ENCODE measurements around the gene AFF3. TPM values are rescaled to one million over a fixed set of nuclear protein-coding genes. Genes with fewer than 3 reads are reported as not detected.

Gene AFF3
- total and polyA plus RNA-seq, 2 donors (not counting 3 experiments of a cell fraction or from before 2014, with no cell fraction given): 0.06 to 0.07 TPM

DNA sequence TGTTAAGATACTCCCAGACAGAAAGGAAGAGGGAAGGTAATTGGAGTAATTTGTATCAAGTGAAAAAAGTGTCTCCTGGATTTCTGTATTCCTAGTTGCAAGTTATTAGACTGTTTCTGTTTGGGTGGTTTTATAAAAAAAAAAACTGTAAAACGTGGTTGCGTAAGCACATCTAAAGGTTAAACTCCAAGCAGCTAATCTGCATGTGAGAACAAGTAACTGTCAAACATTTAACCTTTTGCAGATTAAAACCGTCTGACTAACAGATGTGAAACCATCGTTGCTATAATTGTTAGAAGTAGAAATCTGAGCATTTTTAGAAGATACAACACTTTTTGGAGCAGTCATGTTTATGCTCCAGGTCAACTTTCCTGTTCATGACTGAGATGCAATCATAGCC lies 72.3 kb downstream of the AFF3 start:
- no peak overlapping the region for H3K27ac ChIP-seq (ENCODE audit: insufficient read depth, low read depth, low read length)
- TF ChIP-seq FOS (IDR thresholded peaks at IDR 0.05; ENCODE audit: borderline replicate concordance, insufficient read depth, low read length) (no peak), POLR2AphosphoS5 (IDR thresholded peaks at IDR 0.05; ENCODE audit: insufficient read depth, low read depth, low read length) (no peak)
- TF ChIP-seq, protein P1, sequence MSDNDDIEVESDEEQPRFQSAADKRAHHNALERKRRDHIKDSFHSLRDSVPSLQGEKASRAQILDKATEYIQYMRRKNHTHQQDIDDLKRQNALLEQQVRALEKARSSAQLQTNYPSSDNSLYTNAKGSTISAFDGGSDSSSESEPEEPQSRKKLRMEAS (IDR thresholded peaks at IDR 0.05; ENCODE audit: insufficient read depth, insufficient read length): no peak
- POLR2A ChIA-PET: no interaction called here
- H3K4me1 ChIP-seq (ENCODE audit: control insufficient read depth, extremely low read depth, insufficient read depth, low read length): no peaks in the 10 kb centered on the region
- intact Hi-C loops (cut with micrococcal nuclease) (no loop called here), dilution Hi-C loops (cut with MboI; ENCODE audit: extremely low pct_ligation_motif_present, low sequenced_read_pairs) (no loop called here)
- H2AFZ ChIP-seq (ENCODE audit: low read depth, low read length): no peak overlapping the region
- no TSS peak for BruUV-seq (replicated peaks)
- H3K79me2 ChIP-seq (ENCODE audit: control insufficient read depth, insufficient read depth, low read length): no peaks in the 10 kb centered on the region
- no peak overlapping the region for H3K4me3 ChIP-seq (replicated peaks in 1 of 3; ENCODE audit: insufficient read depth in 1 of 3, low read depth in 1 of 3, low read length in 3 of 3)
- no peak for DNase-seq (ENCODE audit: low read depth, low spot score)
- peaks cover 6% of the 10 kb centered on the region in 2 experiments for H3K27me3 ChIP-seq (ENCODE audit: control insufficient read depth in 2 of 2, insufficient read depth in 2 of 2, low read length in 2 of 2)
- H3K4me2 ChIP-seq (ENCODE audit: insufficient read depth, low read length): no peak overlapping the region
- CTCF ChIA-PET: no interaction called here
- H3K36me3 ChIP-seq (ENCODE audit: control insufficient read depth in 2 of 2, extremely low read depth in 1 of 2, insufficient read depth in 2 of 2, low read length in 2 of 2): no peaks in the 10 kb centered on the region
- no peaks in the 10 kb centered on the region for H3K9me1 ChIP-seq (replicated peaks; ENCODE audit: control insufficient read depth, extremely low read depth, insufficient read depth, low read length)
- no peaks in the 10 kb centered on the region for H3K9me3 ChIP-seq (replicated peaks; ENCODE audit: control insufficient read depth, insufficient read depth, low read length)
- no peaks in the 10 kb centered on the region for H4K20me1 ChIP-seq (replicated peaks; ENCODE audit: control insufficient read depth, extremely low read depth, insufficient read depth, low read length)
- no peak for FAIRE-seq
- H3K9ac ChIP-seq (replicated peaks; ENCODE audit: extremely low read depth, insufficient read depth, low read length): no peak overlapping the region

GRCh38 chr2:100068395-100068794 lies 74.0 kb downstream of the AFF3 start:
- Histone ChIP-seq H3K4me3 (replicated peaks in 1 of 3; ENCODE audit: insufficient read depth in 1 of 3, low read depth in 1 of 3, low read length in 3 of 3) (no peak overlapping the region), H3K9ac (replicated peaks; ENCODE audit: extremely low read depth, insufficient read depth, low read length) (no peak overlapping the region), H3K4me2 (ENCODE audit: insufficient read depth, low read length) (no peak overlapping the region), H3K9me1 (replicated peaks; ENCODE audit: control insufficient read depth, extremely low read depth, insufficient read depth, low read length) (no peaks in the 10 kb centered on the region), H3K79me2 (ENCODE audit: control insufficient read depth, insufficient read depth, low read length) (no peaks in the 10 kb centered on the region), H4K20me1 (replicated peaks; ENCODE audit: control insufficient read depth, extremely low read depth, insufficient read depth, low read length) (no peaks in the 10 kb centered on the region), H2AFZ (ENCODE audit: low read depth, low read length) (no peak overlapping the region), H3K27me3 (ENCODE audit: control insufficient read depth in 2 of 2, insufficient read depth in 2 of 2, low read length in 2 of 2) (peaks cover 6% of the 10 kb centered on the region in 2 experiments), H3K27ac (ENCODE audit: insufficient read depth, low read depth, low read length) (no peak overlapping the region), H3K4me1 (ENCODE audit: control insufficient read depth, extremely low read depth, insufficient read depth, low read length) (no peaks in the 10 kb centered on the region), H3K36me3 (ENCODE audit: control insufficient read depth in 2 of 2, extremely low read depth in 1 of 2, insufficient read depth in 2 of 2, low read length in 2 of 2) (no peaks in the 10 kb centered on the region), H3K9me3 (replicated peaks; ENCODE audit: control insufficient read depth, insufficient read depth, low read length) (no peaks in the 10 kb centered on the region)
- ChIA-PET POLR2A (no interaction called here), CTCF (interaction anchor here (2.7 kb wide), 1 partner anchor 249 kb away, joined by 10 read pairs; no protein-coding TSS in a partner anchor)
- no TSS peak for BruUV-seq (replicated peaks)
- DNase-seq (ENCODE audit: low read depth, low spot score) (no peak), FAIRE-seq (no peak)
- TF ChIP-seq FOS (IDR thresholded peaks at IDR 0.05; ENCODE audit: borderline replicate concordance, insufficient read depth, low read length) (no peak), POLR2A (IDR thresholded peaks at IDR 0.05; ENCODE audit: low read depth, low read length) (no peak), EZH2 (IDR thresholded peaks at IDR 0.05; ENCODE audit: borderline replicate concordance, low read depth, low read length, severe bottlenecking) (no peak), POLR2AphosphoS5 (IDR thresholded peaks at IDR 0.05; ENCODE audit: insufficient read depth, low read depth, low read length) (no peak), MYC (IDR thresholded peaks at IDR 0.05; ENCODE audit: low read depth, low read length) (no peak), GATA2 (IDR thresholded peaks at IDR 0.05; ENCODE audit: insufficient read depth, insufficient read length, low read depth, low read length) (no peak), JUN (IDR thresholded peaks at IDR 0.05; ENCODE audit: borderline replicate concordance, insufficient read depth, insufficient read length, low read depth) (no peak)
- TF ChIP-seq, protein P2, sequence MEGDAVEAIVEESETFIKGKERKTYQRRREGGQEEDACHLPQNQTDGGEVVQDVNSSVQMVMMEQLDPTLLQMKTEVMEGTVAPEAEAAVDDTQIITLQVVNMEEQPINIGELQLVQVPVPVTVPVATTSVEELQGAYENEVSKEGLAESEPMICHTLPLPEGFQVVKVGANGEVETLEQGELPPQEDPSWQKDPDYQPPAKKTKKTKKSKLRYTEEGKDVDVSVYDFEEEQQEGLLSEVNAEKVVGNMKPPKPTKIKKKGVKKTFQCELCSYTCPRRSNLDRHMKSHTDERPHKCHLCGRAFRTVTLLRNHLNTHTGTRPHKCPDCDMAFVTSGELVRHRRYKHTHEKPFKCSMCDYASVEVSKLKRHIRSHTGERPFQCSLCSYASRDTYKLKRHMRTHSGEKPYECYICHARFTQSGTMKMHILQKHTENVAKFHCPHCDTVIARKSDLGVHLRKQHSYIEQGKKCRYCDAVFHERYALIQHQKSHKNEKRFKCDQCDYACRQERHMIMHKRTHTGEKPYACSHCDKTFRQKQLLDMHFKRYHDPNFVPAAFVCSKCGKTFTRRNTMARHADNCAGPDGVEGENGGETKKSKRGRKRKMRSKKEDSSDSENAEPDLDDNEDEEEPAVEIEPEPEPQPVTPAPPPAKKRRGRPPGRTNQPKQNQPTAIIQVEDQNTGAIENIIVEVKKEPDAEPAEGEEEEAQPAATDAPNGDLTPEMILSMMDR (IDR thresholded peaks at IDR 0.05; ENCODE audit: extremely low read depth in 1 of 2, insufficient read depth in 1 of 2, low read depth in 1 of 2, low read length in 2 of 2): no peak
- TF ChIP-seq, protein P1 (IDR thresholded peaks at IDR 0.05; ENCODE audit: insufficient read depth, insufficient read length): no peak
- dilution Hi-C loops (cut with MboI; ENCODE audit: extremely low pct_ligation_motif_present, low sequenced_read_pairs): no loop called here
- intact Hi-C loops (cut with micrococcal nuclease): no loop called here
